Keratinocyte (primary cell): Measurements from ENCODE around the gene ATXN7. TPM values are rescaled to one million over a fixed set of nuclear protein-coding genes. Genes with fewer than 3 reads are reported as not detected.
A peak's percentile ranks its signal among the peaks of the same experiment; 100 is the strongest.

Source experiments
- DNase-seq: peaks from one replicate; pipeline ENCODE4 v3.0.0-alpha.2; 2011; ENCODE audit warnings: low read depth, missing footprints, low spot score
- FAIRE-seq: peaks from 2 replicates; lab custom pipeline; 2011; peaks lifted over from hg19 to GRCh38; lab: Jason Lieb, UNC
- H2AFZ ChIP-seq: 2 replicates; pipeline ENCODE4 v1.6.0; 2012; ENCODE audit warnings: low read length, control low read depth, inconsistent platforms; ENCODE audit not compliant: control insufficient read depth
- H3K27ac ChIP-seq: 2 replicates; pipeline ENCODE4 v1.5.1; 2011; ENCODE audit warnings: low read length; ENCODE audit not compliant: control insufficient read depth, insufficient read depth
- H3K27me3 ChIP-seq: 3 replicates; pipeline ENCODE4 v1.6.0; 2011; ENCODE audit warnings: low read length; ENCODE audit not compliant: control insufficient read depth, insufficient read depth; ENCODE audit errors: extremely low read depth
- H3K36me3 ChIP-seq, 2 experiments: 2 replicates in 1 of 2; 3 replicates in 1 of 2; pipeline ENCODE4 v1.5.1; 2011; ENCODE audit warnings: low read length in 2 of 2, mild to moderate bottlenecking in 1 of 2; ENCODE audit not compliant: control insufficient read depth in 2 of 2, insufficient read depth in 2 of 2; ENCODE audit errors: extremely low read depth in 1 of 2
- H3K4me1 ChIP-seq: 3 replicates; pipeline ENCODE4 v1.5.1; 2011; ENCODE audit warnings: low read length; ENCODE audit not compliant: control insufficient read depth, insufficient read depth; ENCODE audit errors: extremely low read depth
- H3K4me2 ChIP-seq: 3 replicates; pipeline ENCODE4 v1.6.0; 2011; ENCODE audit warnings: low read depth, low read length; ENCODE audit not compliant: control insufficient read depth, insufficient read depth; ENCODE audit errors: extremely low read depth
- H3K4me3 ChIP-seq, 3 experiments: fragments of 200-600 bp in 1 of 3; sonication (generic) in 1 of 3; 2 replicates in 2 of 3; 3 replicates in 1 of 3; pipeline ENCODE4 v1.5.1; 2011 to 2016; ENCODE audit warnings: low read length in 3 of 3, mild to moderate bottlenecking in 3 of 3, control low read depth in 2 of 3, inconsistent platforms in 1 of 3, low read depth in 1 of 3, mixed read lengths in 1 of 3, mixed run types in 1 of 3, moderate library complexity in 1 of 3; ENCODE audit not compliant: control insufficient read depth in 2 of 3, insufficient read depth in 2 of 3; ENCODE audit errors: extremely low read depth in 1 of 3
- H3K79me2 ChIP-seq: 2 replicates; pipeline ENCODE4 v1.6.0; 2012; ENCODE audit warnings: low read length; ENCODE audit not compliant: control insufficient read depth, insufficient read depth
- H3K9ac ChIP-seq: 3 replicates; pipeline ENCODE4 v1.6.0; 2011; ENCODE audit warnings: low read length; ENCODE audit not compliant: control insufficient read depth, insufficient read depth; ENCODE audit errors: extremely low read depth
- H3K9me1 ChIP-seq: 3 replicates; pipeline ENCODE4 v1.6.0; 2011; ENCODE audit warnings: low read length; ENCODE audit not compliant: control insufficient read depth, insufficient read depth; ENCODE audit errors: extremely low read depth
- H3K9me3 ChIP-seq: 2 replicates; pipeline ENCODE4 v1.5.1; 2012; ENCODE audit warnings: low read depth, low read length; ENCODE audit not compliant: control insufficient read depth
- H4K20me1 ChIP-seq: 3 replicates; pipeline ENCODE4 v1.6.0; 2011; ENCODE audit warnings: low read length; ENCODE audit not compliant: control insufficient read depth, insufficient read depth; ENCODE audit errors: extremely low read depth
- EZH2 ChIP-seq: IDR thresholded peaks from one replicate; pipeline ENCODE4 v1.6.1; 2012; ENCODE audit warnings: inconsistent platforms, mild to moderate bottlenecking, low read length, moderate library complexity
- dilution Hi-C: fragments of 300-500 bp; cut with MboI; formaldehyde crosslinking; loops from one replicate; pipeline ENCODE4 v1.7.0; 2020; ENCODE audit warnings: low sequenced_read_pairs; ENCODE audit not compliant: extremely low pct_ligation_motif_present
- polyA plus RNA-seq, 5 experiments: library from polyadenylated mRNA; depleted of rRNA in 3 of 5; stranded (reverse) in 3 of 5; stranded (forward) in 1 of 5; unstranded in 1 of 5; fragments of >200 nt; gene quantifications; 1 replicate in 1 of 5; 2 replicates in 3 of 5; 3 replicates in 1 of 5; pipeline versions ENCODE4 v1.2.1 to v1.2.3, GENCODE V29; 2011 to 2012; ENCODE audit warnings: missing spikeins in 2 of 5, low read depth in 1 of 5, low replicate concordance in 1 of 5
- TF ChIP-seq, protein P1 (sequence below), 3 experiments: IDR thresholded peaks in 1 of 3; conservative IDR thresholded peaks in 1 of 3; optimal IDR thresholded peaks in 1 of 3; 2 replicates in 2 of 3; 3 replicates in 1 of 3; pipeline versions ENCODE3 to v1.5.1; 2011; ENCODE audit warnings: low read length in 3 of 3, mild to moderate bottlenecking in 3 of 3, moderate library complexity in 2 of 3, control low read depth in 1 of 3, inconsistent platforms in 1 of 3; ENCODE audit not compliant: insufficient read depth in 2 of 3; ENCODE audit errors: extremely low read depth in 1 of 3

ATXN7 gene
- polyA plus RNA-seq, 1 donor (not counting 4 experiments of a cell fraction or from before 2014, with no cell fraction given), result 8.8 TPM

DNA sequence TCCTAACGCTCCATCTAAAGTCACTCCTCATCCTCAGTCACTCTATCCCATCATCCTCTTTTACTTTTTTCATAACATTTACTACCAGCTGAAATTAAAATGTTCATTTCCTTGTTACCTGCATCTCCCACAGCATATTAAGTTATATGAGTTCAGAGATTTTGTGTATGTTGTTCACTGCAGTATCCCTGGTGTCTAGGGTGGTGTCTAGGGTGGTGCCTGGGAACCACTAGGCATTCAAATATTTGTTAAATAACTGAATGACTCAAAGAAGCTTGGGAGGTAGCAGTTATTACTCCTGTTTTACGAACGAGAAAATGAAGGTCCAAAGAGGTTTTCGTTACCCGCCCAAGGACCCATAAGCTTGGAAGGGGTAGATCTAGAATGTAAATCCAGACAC is 46.4 kb upstream of the ATXN7 start:
- Histone ChIP-seq H3K27ac (no peak overlapping the region), H3K79me2 (no peaks in the 10 kb centered on the region), H3K9ac (no peak overlapping the region), H2AFZ (no peak overlapping the region), H3K27me3 (no peaks in the 10 kb centered on the region), H3K9me3 (no peaks in the 10 kb centered on the region), H3K4me1 (no peaks in the 10 kb centered on the region), H4K20me1 (no peaks in the 10 kb centered on the region), H3K4me2 (no peak overlapping the region), H3K4me3 (no peak overlapping the region), H3K36me3 (no peaks in the 10 kb centered on the region), H3K9me1 (no peaks in the 10 kb centered on the region)
- no peak for DNase-seq
- no peak for TF ChIP-seq EZH2
- TF ChIP-seq, protein P1, sequence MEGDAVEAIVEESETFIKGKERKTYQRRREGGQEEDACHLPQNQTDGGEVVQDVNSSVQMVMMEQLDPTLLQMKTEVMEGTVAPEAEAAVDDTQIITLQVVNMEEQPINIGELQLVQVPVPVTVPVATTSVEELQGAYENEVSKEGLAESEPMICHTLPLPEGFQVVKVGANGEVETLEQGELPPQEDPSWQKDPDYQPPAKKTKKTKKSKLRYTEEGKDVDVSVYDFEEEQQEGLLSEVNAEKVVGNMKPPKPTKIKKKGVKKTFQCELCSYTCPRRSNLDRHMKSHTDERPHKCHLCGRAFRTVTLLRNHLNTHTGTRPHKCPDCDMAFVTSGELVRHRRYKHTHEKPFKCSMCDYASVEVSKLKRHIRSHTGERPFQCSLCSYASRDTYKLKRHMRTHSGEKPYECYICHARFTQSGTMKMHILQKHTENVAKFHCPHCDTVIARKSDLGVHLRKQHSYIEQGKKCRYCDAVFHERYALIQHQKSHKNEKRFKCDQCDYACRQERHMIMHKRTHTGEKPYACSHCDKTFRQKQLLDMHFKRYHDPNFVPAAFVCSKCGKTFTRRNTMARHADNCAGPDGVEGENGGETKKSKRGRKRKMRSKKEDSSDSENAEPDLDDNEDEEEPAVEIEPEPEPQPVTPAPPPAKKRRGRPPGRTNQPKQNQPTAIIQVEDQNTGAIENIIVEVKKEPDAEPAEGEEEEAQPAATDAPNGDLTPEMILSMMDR (optimal IDR thresholded peaks at IDR 0.05 in 1 of 3, IDR thresholded peaks at IDR 0.05 in 1 of 3, conservative IDR thresholded peaks at IDR 0.05 in 1 of 3; ENCODE audit: extremely low read depth in 1 of 3, insufficient read depth in 2 of 3, low read length in 3 of 3), result no peak
- FAIRE-seq, result no peak
- dilution Hi-C loops, result no loop called here

DNA sequence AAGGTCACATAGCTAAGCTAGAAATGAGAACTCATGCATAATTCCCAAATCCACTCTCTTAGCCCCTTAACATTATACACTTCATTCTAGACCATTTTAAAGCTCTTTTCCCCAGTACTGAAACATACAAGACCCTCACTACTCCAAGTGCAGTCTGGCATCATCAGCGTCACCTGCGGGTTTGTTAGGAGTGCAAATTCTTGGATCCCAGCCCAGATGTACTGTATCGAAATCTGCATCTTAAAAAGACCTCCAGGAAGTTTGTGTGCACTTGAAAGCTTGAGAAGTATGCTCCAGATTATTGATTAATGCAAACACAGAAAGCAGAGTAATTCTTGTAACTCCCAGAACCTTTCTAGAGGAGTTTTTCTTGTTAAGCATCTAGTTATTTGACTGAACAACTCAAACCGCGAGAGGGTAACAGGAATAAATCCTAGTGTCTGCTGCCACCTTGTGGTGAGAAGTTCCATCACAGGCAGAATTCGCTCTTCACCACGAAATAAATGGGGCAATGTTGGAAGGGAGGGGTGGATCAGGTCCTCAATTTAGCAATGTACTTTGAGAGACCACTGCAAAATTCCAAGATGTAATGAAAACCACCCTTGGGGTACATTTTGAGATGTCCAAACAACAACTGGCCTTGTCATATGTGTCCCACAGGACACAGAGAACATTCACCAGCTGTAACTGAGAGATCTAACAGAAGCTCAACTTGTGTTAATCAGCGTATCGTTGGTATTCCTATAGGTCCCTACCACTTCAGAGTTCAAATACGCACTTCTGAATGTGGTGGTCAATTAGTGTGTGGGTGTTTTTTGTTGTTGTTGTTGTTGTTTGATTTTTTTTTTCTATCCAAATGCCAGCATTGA is 45.2 kb upstream of the ATXN7 start:
- no peak overlapping the region for H3K4me2 ChIP-seq
- FAIRE-seq (peak; percentile 97), DNase-seq (no peak)
- no peak overlapping the region for H3K4me3 ChIP-seq
- no peaks in the 10 kb centered on the region for H3K4me1 ChIP-seq
- H3K9ac ChIP-seq, result no peak overlapping the region
- H3K27ac ChIP-seq, result no peak overlapping the region
- H4K20me1 ChIP-seq, result no peaks in the 10 kb centered on the region
- TF ChIP-seq EZH2, result no peak
- TF ChIP-seq, protein P1 (optimal IDR thresholded peaks at IDR 0.05 in 1 of 3, IDR thresholded peaks at IDR 0.05 in 1 of 3, conservative IDR thresholded peaks at IDR 0.05 in 1 of 3; ENCODE audit: extremely low read depth in 1 of 3, insufficient read depth in 2 of 3, low read length in 3 of 3), result peak; percentile 65 to 89 (median 78)
- H3K79me2 ChIP-seq, result no peaks in the 10 kb centered on the region
- no peak overlapping the region for H2AFZ ChIP-seq
- H3K36me3 ChIP-seq, result no peaks in the 10 kb centered on the region
- H3K9me3 ChIP-seq, result no peaks in the 10 kb centered on the region
- H3K9me1 ChIP-seq, result no peaks in the 10 kb centered on the region
- H3K27me3 ChIP-seq, result no peaks in the 10 kb centered on the region
- dilution Hi-C loops, result no loop called here
